HUDEP-2 (cell line): ENCODE results near the gene VPS8.
"Not testable (repeated sequence)": the region's sequence is repeated elsewhere in the genome, so short reads cannot be mapped to it uniquely, and the experiment has no call there.

ENCODE experiments used
- DNase-seq, 76 experiments: peaks; one replicate each; lab custom pipeline; 2025; ENCODE audit not compliant: unreplicated experiment in 76 of 76; lab: John Stamatoyannopoulos, UW

VPS8 gene

DNA sequence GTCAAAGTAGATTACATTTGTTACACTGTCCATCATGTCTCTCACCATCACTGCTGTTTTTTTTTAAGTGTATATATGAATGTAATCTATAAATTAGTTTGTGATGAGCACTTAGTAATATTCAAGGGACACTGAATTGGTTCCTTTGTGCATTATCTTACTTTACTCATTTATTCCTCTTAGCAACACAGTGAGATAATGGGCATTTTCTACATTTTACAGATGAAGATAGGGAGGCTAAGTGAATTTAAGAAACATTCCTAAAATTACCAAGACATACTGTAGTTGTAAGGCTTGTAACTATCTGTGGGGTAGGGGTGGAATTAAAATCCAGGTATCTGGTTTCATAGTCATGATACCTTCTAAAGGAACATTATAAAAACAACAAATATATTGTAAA, 33.9 kb downstream of the VPS8 start:
- no peak for DNase-seq

DNA sequence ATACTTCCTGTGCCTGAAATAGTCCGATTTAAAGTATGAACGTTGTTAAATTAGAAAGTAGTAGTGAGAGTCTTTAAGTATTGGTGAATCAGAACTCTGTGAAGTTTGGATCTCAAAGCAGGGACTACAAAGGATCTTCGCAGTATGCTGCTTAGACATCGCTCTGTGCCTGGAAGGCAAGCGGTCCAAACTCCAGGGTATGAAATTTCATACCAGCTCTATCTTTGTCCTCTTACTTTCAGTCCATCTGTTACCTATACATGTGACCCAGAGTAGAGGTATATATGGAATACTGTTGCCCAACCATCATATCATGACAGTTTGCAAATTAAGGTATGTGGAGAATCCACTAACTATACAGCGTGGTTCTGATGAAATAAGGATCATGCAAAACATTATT, 34.5 kb downstream of the VPS8 start:
- no peak for DNase-seq

DNA sequence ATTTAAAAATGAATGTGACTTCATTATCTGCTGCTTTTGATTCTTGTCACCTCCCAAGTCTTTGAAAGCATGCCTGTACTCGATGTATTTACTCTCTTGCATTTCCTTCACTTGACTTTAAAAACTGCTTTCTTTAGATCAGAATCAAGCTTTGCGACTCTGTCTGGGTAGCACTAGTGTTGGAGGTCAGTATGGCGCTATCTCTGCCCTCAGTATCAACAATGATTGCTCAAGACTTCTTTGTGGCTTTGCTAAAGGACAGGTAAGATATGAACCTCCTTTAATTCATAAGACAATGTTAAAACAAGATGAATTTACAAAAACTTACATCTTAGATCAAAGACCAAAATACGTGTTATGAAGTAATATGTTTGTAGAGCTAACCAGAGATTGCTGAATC, 37.0 kb downstream of the VPS8 start:
- no peak for DNase-seq

DNA sequence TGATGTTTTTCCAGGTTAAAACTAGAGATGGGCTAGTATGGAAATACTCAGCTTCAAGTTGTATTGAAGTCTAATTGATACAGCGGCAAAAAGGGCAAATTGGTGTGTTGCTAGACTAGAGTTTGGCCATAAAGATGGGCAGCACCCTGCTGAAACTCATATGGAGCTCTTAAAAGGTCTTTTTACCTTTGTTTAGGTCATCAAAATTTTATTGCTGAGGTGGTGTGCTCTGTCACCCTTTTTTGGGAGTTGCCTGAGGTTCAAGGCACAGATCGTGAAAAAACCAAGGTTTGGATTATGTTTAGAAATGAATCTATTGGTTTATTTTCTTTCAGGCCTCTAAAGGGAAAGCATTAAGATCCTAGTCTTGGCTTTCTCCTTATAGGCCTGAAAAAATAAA, 38.2 kb downstream of the VPS8 start:
- DNase-seq, result no peak

DNA sequence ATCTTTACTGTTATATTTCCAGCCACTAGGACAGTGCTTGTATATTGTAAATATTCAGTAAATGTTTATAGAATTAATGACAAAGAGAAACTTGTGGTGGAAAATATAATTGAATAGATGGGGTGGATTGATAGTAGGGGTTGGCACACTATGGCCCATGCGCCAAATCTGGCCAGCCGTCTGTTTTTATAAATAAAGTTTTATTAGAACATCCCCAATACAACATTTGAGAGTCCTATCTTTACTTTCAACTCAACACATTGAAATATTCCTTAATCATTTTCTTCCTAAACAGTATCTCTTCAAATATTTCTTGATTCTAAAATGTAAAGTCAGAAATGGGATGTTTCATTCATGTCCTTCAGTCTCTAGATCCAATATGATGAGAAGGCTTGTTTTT, 45.1 kb downstream of the VPS8 start:
- DNase-seq, result no peak

DNA sequence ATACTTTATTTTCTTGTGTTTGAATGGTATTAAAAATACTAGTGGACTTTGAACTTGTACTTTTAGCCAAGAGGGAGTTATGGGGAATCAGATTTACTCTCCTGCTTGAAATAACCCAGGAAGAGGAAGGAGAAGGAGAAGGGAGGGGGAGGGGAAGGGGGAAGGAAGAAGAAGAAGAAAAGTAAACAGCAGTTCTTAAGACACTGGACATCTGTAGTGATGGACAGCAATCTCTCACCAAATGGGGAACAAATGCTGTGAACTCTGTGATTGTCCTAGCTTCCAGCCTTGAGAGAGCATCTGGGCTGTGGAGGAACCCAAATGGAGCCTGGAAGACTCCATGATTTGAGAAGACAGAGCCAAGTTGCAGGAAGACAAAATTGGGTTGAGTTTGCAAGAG, 52.0 kb downstream of the VPS8 start:
- no peak for DNase-seq

DNA sequence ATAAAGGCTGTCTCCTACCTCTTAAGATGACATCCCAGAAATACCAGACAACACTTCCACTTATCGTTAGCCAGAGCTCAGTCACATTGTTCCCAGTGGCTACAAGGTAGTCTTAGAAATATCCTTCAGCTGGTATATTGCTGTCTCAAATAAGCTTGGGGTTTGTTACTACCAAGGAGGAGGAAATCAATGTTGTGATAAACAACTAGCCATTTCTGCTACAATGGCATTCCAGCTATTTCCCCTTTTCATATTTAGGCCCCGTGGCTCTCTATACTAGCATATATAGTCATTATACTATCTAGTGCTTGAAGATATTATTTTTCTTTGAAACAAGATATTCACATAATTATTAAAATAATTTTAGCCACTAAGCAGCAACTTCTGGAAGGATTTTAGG, 56.5 kb downstream of the VPS8 start:
- DNase-seq, result no peak

DNA sequence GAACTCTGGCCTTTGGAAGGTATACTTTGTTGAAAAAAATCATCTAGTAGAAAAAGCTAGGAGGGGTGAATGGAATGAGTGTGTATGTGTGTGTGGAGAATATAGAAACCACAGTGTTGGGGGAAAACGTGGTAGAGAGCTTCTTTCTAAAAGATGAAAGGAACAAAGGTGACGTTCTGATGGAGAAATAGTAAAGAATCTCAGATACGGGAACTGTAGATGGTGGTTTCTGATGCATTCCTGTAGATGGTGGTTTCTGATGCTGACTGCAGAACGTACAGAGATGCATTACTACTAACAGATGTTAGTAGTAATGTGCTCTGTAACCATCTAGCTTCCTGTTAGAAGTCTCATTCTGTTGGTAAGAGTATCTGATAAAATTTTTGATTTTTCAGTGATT, 60.2 kb downstream of the VPS8 start:
- no peak for DNase-seq

DNA sequence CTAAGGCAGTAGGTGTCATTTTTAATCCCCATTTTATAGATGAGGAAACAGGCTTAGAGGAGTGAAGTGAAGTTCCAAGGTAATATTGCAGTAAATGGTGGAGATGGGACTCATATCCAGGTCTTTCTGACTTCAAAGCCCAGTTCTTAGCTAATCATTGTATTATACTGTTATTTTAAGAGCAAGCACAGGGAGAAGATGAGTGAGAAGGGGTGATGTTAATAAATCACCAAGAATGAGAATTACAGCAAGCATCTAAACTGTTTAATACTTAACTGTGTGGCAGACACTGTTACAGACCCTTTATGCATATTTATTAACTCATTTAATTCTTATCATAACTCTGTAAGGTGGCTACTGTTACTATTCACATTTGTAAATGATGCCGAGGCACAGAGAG, 61.2 kb downstream of the VPS8 start:
- no peak for DNase-seq

DNA sequence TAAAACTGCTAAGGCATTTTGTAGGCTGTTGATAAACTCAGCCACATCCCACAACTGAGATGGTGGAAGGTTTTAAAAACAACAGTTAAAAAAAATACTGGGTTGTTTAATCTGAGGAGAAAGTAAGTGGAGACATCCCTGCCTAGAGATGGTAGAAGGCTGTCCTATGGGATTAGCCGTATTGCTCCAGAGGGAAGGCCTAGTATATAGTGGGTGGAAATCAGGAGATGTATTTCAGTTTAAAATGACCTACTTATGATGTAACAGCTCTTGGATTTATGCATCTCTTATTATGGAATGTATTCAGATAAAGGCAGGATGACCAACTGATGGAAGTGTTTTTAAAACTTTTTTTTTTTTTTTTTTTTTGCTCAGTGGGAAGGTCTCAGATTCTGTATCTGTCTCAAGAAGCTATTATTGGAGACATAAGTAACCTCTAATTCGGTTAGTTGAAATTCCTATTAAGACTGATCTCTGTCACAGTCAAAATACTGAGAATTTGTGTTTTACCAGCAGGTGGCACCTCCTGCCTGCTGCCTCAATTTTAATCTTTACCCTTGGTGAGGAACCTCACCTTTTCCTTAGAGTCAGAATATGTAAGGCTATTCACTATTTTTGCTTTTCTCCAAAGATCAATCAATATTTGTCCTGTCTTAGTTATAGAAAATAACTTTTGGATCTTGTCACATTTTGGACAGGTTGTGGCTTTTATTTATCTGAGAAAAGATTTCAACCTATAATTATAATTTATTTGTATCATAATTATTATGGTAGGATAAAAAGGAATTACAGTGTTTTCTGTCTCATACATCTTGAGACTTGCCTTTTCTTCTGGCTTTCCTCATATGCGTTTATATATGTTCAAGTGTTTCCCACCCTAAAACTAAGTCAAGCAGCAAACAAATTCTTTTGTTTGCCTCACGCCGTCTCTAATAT, 63.0 kb downstream of the VPS8 start:
- peak in 28 of 76 experiments; percentile 0 to 44 (median 8) for DNase-seq

DNA sequence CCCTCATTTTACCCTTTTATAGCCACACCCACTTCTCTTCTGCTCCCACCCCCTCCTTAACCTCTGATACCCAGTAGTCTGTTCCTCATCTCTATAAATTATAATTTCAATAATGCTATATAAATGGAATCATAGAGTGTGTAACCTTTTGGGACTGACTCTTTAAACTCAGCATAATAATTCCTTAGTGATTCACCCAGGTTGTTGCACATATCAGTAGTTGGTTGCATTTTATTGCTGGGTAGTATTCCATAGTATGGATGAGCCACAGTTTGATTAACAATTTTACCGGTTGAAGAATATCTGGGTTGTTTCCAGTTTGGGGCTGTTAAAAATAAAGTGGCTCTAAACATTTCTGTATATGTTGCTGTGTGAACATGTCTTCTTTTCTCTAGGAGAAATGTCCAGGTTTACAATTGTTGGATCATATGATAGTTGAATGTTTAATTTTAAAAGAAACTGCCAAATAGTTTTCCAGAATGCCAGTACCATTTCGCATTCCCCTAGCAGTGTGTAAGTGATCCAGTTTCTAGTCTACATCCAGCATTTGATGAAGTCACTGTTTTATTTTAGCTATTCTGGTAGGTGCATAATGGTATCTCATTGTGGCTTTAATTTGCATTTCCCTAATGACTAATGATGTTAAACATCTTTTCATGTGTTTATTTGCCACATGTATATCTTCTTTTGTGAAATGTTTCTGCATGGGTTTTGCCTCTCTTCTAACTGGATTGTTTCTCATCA, 68.5 kb downstream of the VPS8 start:
- DNase-seq, result no peak

DNA sequence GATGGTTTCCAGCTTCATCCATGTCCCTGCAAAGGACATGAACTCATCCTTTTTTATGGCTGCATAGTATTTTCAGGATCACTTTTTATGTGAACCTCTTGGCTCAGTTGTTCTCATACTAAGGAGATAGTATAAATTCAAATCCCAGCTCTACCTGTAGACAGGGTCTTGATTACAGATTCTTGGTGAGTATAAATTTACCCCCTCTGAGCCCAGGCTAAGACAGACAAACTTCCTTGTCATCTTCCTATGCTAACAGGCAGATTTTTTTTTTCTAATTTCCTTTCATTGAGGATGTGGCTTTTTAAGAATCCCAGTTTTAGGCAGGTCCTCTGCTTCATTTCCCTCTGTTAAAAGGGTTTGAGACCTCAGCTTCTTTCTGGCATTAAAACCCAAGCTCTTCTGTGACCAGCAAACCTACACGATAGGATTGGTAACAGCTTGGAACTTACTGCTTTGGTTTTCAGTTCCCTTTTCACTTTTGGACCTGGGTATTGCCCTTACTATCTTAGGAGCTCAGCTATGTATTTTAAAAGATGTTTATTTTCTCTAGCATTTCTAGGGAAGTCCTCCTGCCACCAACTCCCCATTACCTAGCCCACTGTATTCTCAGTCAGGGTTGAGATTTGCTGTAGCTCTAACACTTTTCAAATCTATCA, 72.5 kb downstream of the VPS8 start:
- no peak for DNase-seq

DNA sequence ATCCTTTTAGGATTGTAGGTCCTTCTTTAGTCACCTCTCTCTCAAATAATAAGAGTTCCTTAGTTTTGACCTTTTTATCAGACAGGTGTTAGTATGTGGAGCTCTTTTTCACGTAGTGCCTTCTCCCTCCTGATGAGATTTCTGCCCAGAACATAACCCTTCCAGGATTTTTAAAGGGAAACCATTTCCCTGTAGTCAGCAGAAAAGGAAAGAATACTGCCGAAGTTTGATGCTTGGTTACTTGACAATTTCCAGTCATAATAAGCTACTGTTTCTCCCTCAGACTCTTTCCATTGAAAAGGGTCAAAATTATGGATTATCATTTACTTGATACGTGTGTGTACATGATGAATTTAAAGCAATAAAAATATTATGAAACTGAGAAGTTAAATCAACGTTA, 73.1 kb downstream of the VPS8 start:
- DNase-seq, result no peak

DNA sequence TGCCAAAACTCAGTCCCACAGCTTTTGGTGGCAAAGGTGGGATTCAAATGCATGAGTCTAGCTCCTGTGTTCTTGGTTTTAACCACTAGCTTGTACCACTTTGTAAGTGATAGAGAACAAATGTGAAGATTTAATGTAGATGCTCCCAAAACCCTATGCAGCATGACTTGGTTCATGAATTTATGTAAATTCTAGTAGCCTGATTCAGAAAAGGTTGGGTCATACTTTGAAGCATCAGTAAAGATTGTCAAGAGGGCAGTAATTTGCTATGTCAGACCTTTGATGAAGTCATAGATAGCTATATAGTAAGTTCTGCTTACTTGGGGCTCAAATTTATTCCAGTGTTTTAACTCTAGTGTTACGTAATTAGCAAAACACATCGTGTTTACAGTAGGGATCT, 75.6 kb downstream of the VPS8 start:
- DNase-seq, result no peak

DNA sequence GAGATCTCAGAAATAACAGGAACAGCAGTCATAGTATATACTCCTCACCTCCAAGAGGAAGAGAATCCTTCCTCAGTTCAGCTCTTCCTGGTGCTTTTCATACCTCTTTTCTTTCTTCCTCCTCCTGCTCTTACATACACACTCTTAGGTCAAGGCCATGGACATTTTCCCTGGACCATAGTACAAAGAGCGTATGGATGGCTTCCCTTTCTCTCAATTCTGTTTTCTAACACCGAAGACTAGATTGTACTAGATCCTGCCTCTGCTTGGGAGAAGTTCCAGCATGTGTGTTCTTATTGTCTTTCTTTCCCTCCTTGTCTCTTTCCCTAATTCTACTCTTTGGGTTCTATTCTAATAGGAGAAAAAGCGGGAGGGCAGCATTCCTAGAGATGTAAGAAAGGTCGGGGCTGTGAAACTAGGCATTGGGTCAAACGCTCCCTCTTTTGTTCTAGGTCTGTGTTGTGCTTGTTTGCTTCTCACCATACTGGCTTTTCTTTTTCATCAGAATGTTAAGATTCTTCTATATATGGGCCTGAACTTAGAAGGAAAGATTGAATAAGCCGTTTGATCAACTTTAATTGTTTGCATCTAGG, 77.4 kb downstream of the VPS8 start:
- no peak for DNase-seq

DNA sequence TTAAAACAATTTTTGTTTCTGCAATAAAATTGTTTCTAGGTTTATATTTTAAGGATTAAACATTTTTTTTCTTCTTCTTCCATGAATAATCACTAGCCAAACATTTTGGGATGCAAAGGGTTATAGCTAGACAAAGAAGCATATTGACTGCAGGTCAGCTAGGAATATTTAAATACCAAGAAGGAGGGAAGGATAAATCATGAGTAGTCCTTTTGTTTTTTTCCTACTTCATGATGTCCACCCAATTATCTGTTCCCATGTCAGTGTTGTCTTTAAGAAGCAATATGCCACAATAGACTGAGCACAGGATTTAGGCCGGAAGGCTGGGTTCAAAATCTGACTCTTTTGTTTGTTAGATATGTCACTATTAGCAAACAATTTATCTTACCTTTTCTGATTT, 82.1 kb downstream of the VPS8 start:
- no peak for DNase-seq

DNA sequence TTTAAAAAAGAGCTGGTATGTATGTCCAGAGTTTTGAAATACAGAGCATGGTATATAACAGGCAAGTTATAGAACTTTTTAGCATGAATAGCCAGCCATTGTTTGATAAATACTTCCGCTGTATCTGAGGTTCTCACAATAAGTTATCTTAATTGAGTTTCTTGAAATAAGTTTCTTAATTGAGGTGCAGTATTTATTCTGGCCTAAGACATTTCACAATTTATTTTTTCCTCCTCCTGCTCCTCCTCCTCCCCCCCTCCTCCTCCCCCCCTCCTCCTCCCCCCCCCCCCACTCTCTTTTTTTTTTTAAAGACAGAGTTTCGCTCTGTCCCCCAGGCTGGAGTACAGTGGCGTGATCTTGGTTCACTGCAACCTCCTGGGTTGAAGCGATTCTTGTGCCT, 83.4 kb downstream of the VPS8 start:
- DNase-seq, result no peak

DNA sequence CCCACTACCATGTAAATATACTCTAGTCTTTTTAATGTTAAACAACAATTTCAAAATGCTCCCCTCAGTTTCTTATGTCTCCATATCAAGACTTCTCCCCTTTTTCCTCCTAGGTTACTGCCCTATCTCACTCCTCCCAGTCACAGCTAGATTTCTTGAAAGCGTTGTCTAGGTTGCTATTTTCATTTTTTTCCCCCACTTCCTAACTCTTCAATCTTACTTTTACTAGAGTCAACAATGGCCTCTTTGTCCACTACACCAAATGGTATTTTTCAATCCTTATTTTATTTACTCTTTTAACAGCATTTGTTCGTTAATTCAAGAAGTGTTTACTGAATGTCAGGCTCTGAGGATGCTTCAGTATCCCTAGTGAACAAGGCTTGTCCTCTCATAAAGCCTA, 84.4 kb downstream of the VPS8 start:
- DNase-seq, result no peak

DNA sequence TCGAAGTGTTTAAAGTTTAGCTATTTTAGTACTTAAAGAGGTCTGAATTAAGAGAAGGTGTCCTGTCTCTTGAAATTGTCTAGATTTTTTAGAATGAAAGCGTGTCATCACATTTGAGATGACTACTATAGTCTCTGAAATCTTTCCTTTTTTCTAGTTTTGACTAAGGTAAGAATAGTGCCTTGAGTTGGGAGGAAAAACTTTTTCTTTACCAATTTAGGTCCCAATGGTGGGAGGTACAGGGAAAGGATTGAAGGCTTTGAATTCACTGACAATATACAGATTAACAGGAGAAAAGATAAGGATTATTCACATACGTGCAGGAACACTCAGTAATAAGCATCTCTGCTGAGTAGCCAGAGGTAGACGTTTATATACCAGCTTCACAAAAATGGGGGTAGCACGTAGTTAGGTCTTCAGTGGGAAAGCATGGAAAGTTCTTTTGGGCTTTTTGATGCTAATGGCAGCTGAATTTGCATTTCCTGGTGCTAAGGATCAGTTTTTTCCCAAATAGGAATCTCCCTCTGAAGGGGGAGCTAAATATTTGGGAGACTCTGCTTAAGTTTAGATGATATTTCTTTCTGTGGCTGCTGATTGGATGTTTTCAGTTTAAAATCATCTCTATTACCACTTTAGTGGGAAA, 88.1 kb downstream of the VPS8 start:
- no peak for DNase-seq

DNA sequence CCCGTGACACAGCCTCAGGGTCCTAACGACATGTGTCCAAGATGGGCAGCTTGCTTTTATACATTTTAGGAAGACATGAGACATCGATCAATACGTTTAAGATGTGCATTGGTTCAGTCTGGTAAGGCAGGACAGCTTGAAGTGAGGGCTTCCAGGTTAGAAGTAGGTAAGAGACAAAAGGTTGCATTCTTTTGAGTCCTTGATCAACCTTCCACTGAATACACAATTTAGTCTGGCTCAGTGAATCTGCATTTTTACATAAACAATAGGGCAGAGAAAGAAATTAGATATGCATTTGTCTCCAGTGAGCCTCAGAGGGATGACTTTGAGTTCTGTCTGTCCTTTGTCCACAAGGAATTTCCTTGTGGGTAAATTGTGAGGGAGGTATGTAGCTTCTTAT, 95.1 kb downstream of the VPS8 start:
- not testable (repeated sequence) for DNase-seq
